Measurements from ENCODE around the gene GPT2.

- TF ChIP-seq CTCF (IDR thresholded peaks at IDR 0.05) (no peak), POLR2AphosphoS5 (IDR thresholded peaks at IDR 0.05; ENCODE audit: low read depth, low read length) (no peak), SIN3A (IDR thresholded peaks at IDR 0.05; ENCODE audit: borderline replicate concordance, insufficient read depth, low read depth, low read length) (no peak)
These were observed 42.5 kb downstream of the GPT2 start for GRCh38 chr16:46926470-46927225.
